GM21423 (cell line): ENCODE results near the gene L3MBTL2.
"Not testable (repeated sequence)": the region's sequence is repeated elsewhere in the genome, so short reads cannot be mapped to it uniquely, and the experiment has no call there.

Source experiments
- ATAC-seq: cut with Tn5 transposase; IDR thresholded peaks from one replicate; pipeline ENCODE4 v1.9.1; 2021; ENCODE audit warnings: mild to moderate bottlenecking, moderate library complexity; ENCODE audit not compliant: unreplicated experiment

L3MBTL2 gene

DNA sequence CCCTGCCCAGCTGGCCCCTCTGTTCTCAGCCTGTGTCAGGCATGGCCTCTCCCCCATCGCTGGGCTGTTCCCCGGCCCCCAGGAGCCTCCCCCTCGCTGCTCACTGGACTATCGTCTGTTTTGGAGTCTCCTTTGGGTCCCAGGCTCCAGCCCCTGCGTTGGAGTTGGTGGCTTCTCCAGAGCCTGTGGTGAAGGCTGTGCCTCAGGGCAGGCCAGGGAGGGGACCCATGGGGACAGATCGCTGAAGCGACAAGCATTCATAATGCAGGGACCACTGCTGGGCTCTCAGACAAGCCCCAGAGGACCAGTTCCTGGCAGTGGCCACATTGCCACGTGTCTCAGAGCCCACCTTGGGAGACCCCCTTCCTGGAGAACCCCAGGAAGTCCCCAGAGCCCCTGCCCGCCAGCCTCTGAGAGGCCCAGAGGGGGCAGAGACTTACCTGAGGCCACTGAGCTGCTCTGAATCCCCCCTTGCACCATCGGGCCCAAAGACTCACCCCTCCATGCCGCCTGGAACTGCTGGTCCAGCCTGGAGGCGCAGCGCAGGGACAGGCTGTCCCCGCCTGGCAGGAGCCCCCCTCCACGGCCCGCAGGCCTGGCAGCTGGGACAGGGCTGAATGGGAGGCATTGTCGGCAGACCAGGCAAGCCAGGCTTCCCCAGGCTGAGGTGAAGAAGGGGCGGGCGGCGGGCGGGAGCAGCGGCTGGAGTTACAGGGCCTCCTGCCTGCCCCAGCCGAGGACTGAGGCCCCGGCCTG, 35.4 kb downstream of the L3MBTL2 start, which contains the start of gene CHADL:
Gene CHADL, minus strand, starts transcription at position 555 of the 756 bp plus-strand sequence. Its CDS starts 50 bp downstream, at position 505.
- no peak for ATAC-seq

DNA sequence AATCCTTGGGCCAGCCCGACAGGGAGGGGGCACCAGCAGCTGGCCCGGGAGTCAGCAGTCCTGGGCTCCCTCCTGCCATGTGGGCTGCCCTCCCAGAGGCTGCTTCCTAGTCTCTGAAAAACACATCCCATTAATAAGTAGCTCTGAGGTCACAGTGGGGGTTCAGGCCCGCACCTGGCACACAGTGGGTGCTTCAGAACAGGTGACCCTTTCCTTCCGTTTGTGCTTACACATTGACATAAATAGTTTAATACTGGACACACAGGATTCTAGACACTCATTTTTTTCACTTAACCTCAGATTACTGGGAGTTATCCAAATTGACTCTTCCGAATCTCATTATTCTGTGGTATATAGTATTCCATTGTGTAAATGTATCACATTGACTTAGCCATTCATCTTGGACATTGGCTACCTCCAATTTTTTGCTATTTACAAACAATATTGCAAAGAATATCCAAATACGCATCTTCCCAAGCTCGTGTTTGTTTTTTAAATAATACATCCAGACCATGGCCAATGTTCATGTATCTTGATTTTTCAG, 36.1 kb downstream of the L3MBTL2 start:
- ATAC-seq, result no peak

DNA sequence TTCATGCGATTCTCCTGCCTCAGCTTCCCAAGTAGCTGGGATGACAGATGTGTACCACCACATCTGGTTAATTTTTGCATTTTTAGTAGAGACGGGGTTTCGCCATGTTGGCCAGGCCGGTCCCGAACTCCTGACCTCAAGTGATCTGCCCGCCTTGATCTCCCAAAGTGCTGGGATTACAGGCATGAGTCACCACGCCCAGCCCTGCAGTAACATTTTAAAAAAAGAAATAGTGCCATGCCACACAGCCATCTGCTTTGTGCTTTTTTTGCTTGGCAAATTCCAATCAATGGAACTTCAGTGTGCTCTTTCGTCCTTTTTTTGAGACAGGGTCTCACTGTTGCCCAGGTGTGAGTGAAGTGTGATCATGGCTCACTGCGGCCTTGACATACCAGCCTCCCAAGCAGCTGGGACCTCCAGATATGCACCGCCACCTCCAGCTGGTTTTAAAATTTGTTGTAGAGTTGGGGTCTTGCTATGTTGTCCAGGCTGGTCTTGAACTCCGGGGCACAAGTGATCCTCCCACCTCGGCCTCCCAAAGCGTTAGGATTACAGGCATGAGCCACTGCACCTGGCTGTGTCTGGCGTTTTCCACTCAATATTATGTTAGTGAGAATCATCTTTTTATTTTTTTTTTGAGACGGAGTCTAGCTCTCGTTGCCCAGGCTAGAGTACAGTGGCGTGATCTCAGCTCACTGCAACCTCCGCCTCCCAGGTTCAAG, 37.4 kb downstream of the L3MBTL2 start:
- ATAC-seq, result no peak

DNA sequence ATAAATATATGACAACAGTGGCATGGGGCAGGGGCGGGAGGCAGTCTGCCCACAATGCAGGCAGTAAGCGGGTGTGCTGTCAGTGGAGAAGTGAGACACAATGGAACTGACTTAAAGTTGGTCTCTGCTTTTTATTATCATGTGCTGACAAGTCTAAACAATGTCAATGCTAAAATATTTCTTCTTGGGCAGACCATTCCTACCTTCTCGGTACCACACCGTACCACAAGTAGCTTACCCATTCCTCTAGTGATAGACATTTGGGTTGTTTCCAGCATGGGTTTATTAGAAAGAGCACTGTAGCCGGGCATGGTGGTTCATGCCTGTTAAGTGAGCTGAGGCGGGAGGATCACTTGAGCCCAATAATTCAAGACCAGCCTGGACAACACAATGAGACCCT, 38.2 kb downstream of the L3MBTL2 start:
- no peak for ATAC-seq

DNA sequence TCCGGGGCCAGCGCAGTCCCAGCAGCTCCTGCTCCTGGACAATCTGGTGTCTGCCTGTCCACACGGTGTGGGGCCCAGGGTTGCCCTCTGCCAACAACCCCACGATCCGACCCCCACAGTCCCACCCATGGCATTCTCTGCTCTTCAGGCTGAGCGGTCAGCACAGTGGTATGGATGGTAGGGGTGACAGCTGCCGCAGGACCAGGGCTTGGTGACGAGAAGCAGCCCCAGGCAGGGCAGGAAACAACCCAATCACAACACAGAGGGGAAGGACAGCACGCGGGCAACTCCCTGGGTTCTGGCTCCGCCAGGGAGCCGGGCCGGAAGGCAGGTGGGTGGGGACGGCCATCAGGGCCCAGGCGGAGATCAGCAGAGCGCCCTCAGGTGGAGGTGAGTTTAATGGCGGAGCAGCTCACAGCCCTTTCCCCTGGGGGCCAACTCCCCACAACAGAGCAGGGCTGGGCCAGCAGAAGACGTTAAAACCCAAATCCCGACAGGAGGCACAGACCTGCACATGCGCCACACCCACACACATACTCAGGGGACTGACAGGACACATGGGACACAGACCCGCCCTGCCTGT, 40.9 kb downstream of the L3MBTL2 start:
- ATAC-seq, result no peak

DNA sequence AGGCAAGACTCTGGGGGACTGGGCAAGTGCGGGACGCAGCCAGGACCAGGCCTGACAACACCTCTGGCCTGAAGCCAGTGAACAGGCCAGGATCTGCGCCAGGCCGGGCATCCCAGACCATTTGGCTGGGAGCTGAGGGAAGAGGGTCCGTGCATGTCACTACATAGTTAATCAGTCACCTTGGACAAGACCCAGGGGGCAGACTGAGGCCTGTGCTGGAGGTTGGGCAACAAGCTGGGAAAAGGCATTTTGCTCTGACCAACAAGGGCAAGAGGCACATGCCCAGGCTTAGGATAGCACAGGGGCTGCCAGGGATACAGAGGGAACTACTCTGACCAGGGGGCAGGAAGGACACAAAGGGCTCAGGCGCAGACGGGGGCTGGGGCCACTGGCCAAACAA, 42.6 kb downstream of the L3MBTL2 start:
- ATAC-seq, result no peak

DNA sequence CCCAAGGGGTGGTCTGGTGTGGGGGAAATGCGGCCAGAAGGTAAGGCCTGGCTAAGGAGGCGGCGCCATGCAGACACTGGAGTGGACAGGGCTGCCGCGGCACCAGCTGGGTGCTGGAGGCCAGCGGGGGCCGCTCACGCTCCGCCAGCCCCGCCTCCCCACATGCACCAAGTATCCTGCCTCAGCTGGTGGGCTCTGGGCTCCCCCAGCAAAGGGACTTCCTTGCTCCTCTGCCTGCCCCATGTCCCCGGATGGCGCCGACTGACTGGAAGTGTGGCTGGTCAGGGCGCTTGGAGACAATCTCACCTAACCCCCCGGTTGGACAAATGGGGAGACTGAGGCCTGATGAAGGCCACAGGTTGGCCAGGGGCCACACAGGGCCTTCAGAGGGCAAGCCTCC, 43.2 kb downstream of the L3MBTL2 start:
- ATAC-seq, result no peak

DNA sequence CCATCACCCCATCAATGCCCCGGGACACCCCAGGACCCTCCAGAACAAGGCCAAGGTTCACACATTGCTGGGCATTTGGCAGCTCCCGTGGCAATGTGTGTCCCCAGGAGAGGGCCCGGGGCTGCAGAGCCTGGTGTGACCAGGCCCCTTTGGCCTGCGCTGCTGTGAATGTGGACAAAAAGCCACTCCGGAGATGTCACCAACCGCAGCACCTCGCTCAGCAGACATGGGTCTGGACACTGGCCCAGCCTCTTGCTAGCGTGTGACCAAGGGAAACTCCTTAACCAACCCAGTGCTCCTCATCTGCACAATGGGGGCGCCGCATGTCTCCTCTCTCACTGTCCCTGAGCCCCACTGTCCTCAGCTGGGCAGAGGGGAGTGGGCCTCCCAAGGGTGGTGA, 43.6 kb downstream of the L3MBTL2 start:
- no peak for ATAC-seq

DNA sequence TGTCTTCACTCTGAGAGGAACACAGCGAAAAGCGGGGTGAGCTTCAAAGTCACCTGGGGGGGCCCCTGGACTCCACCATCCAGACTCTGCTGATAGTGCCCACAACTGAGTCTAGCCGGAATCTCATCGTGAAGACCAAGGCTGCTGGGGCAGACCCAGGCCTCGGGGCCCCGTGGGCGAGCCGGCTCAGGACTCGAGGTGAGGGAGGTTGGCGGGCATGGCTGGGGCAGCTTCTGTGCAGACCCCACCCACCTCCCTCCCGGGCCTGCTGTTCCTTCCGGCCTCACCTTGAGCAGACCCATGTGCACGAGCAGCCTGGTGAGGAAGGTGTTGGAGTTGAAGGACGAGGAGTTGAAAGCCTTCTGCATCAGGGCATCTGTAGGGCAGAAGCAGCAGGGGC, 44.3 kb downstream of the L3MBTL2 start:
- no peak for ATAC-seq

DNA sequence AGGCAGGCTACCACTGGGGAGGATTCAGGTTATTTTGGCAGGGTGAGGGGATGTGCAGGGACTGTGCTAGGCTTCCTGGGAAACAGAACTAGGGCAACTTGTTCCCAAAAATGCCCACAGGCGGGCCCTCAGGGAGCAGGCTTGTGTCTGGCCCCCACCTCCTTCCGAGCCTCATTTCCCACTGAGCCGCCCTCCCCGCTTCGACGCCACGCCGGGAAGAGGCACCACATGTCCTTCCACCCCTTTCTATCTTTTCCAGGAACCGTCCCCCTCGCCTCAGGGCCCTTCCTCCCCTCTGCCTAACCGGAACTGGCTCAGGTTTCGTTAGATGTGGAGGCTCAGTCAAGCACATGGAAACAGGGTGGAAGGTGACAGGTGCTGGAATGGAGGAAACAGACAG, 45.0 kb downstream of the L3MBTL2 start:
- ATAC-seq, result no peak

DNA sequence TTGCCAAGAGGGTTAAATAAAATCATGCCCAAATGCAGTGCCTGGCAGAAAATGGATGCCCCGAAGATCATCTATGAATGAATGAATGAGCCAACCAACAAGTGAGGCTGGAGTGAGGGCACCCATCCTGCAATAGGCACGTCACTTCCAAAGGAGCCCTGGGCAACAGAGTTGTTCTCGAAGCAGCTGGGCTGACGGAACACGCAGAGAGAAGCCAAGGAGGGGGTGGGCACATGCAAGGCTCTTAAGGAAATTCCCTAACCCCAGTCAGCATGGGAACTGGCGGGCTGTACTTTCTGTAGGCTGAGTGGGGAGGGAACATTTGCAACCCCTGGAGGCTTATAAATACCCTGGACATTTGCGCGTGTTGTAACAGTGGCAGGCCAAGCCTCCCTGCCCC, 47.3 kb downstream of the L3MBTL2 start:
- ATAC-seq, result no peak

DNA sequence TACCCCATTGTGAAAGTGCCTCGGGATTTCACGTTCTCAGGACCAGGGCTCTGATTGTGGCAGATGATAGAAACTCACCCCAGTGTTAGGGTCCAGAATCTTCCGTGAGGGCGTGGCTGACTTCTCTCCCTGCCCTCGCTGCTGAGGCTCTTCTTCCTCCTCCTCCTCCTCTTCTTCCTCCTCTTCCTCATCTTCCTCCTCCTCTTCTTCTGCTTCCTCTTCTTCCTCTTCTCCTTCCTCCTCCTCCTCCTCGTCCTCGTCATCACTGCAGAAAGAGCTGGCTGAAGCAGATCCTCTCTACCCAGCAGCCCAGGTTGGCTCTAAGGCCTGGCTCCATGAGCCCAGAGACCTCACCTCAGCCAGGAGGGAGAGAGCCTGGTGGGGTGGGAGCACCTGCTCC, 49.1 kb downstream of the L3MBTL2 start:
- no peak for ATAC-seq

DNA sequence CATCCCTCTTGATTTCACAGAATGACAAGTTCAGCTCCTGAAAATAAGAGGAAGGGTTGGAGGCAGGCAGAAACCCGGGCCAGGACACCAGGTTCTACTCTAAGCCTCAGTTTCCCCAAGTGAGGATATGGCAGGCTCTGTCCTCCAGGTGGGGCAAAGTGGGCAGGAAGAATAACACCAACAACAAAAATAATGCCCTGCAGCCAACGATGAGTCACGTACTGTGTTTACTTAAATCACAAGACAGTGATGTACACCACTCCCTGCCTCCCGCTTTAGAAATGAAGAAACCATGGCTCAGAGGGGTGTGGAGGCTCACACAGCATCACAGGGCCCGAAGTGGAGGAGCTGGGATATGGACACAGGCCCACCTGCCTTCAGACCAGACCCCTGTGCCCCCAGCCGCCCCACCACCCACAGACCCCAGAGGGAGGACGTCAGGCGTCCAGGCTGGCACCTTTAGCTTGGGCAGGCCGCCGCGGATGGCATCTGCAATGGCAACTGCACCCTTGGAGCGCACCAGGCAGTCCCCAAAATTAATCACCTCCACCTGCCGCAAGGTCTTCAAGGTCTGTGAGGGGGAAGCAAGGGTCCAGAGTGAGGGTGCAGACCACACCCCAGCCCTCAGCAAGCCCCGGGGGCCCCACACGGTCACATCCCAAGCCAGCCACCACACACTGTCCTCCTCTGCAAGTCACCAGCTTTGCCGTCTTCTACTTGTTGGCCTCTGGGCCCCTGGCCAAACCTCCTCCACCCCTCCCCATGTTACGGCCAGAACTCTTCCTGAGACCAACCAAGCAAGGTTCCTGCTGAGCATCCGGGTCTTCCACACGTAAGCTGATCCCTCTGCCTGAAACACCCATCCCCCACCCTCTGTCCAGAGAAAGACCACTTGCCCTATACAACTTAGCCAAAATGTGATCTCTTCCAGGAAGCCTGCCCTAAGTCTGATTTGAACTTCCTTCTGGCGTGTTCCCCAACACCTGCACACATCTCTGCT, 51.4 kb downstream of the L3MBTL2 start:
- no peak for ATAC-seq

DNA sequence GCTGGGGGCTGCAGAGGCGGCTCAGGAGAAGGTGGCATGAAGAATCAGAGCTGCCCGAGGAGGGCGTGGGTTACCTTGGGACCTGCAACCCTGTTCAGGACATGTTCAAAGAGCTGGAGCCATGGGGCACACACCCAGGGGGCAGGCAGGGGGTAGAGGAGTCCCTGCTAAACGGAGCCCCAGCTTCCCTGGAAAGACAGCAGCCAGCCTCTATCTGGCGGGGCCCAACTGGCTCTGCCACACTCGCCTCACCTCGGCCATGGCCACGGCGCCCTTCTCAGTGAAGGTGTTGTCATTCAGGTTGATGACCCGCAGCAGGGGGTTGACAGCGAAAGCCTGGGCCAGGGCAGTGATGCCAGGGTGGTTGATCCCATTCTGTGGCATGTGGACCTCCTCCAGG, 52.6 kb downstream of the L3MBTL2 start:
- ATAC-seq, result no peak

DNA sequence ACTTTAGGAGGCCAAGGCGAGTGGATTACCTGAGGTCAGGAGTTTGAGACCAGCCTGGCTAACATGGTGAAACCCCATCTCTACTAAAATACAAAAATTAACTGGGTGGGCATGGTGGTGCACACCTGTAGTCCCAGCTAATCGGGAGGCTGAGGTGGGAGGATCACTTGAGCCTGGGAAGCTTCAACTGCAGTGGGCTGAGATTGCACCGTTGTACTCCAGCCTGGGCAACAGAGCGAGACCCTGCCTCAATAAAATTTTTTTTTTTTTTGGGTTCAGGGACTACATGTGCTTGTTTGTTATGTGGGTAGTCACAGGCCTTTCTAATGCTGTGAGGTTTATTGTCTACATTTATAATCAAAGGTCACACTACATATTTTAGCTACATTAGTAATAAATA, 54.6 kb downstream of the L3MBTL2 start:
- not testable (repeated sequence) for ATAC-seq

DNA sequence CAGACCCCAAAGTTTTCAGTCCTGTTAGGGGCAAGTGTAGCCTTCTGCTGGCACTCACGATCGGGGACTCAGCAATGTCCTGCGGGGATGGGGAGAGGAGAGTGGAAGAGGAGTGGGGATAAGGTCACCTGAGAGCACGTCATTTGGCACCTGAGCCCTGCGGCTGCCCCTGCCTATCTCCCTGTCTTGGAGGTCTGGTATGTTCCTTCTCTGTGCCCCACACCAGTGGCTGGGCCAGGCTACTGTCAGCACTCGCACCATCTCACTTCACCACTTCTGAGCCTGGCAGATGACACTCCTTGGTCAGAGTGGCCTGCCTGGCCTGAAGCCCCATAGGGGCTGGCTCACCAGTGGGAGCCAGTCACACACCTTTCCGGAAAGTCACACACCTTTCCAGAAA, 55.8 kb downstream of the L3MBTL2 start:
- ATAC-seq, result no peak

DNA sequence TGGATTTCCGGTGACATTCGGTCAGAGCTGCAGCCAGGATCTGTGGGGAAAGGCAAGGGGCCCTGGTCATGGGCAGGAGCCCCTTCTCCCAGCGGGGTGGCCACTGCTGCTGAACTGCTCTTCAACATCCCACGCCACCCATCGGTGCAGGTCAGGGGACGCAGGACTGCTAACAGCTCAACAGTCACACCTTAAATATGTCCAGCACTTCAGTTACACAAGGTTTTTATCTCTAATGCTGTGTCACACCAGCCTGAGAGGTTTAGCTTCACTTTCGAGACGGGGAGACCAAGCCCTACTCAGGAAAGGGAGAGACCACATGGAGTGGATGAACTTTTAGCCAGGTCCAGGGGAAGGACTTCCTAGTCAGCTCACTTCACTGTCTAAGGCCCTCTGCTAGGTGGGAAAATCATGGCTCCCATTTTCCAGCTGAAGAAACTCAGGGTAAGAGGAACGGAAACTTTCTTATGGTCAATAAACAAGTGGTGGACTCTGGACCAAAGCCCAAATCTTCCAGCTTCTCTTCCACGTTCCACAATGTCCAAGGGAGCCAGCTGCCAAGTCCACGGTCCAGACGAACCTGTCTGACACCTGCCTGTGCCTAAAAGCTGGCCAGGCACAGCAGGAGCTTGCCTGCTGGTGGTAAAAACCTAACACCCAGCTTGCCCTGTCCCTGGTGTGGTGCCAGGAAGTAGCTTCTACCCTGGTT, 56.6 kb downstream of the L3MBTL2 start:
- ATAC-seq, result no peak

DNA sequence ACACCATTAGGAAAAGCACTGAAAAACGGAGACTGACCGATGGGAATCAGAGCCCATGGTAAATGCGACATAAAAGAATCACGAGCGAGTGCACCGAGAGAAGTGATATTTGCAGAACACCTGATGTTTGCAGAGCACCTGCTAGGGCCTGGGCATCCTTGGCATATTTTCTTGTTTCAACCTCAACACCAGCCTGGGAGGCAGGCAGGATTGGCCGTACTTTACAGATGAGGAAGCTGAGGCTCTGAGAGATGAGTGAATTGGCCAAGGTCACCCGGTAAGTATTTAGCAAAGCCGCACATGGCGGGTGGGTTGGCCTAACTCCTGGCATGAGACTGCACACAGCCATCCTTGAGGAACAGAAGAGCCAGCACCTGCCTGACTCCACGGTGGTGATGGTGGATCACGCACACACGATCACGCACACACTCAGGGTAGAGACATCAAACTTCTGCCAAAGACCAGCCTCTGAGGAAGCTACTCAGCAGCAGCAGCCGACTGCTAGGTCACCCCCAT, 57.2 kb downstream of the L3MBTL2 start:
- ATAC-seq, result no peak

DNA sequence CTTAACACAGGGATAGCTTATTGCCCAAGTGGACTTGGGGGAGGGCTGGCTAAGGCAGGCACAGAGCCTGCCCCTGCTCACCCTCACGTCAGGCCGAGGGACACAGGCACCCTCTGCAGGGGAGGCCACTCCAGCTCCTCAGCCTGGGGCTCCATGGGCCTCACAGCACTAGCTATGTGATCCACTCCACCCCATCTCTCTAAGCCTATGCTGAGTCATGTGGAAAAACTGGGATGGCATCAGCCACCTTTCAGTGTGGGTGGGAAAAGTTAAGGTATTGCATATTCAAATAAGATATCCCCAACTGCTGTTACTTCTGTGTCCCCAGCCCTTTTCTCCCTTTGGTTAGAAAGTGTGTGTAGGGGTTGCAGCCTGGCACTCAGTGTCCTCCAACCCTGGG, 58.6 kb downstream of the L3MBTL2 start:
- no peak for ATAC-seq
